Measurements from ENCODE around the gene ATP9B. TPM values are rescaled to one million over a fixed set of nuclear protein-coding genes. Genes with fewer than 3 reads are reported as not detected.
A peak's percentile ranks its signal among the peaks of the same experiment; 100 is the strongest.

ATP9B gene
- total and polyA plus RNA-seq, 10 of the 15 experiments (the other 5 are each of a cell fraction or from before 2014, with no cell fraction given): 0.74 to 20.7 (median 12.9) TPM

DNA sequence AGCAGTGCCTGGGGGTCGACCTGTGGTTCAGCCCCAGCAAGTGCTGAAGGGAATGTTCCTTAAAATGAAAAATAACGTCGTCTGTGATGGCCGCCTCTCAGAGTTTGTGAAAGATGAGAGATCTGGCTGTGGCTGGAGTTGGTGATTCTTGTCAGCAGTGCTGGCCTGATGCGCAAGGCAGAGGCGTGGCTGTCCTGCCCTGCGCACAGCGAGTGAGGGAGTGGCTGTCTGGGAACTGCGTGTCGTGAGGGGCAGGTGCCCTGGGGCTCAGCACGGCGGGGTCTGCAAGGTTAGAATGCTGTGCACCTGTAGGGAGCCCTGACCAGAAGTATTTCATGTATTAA, 335.3 kb downstream of the ATP9B start:
- ChIA-PET RAD21 (ENCODE audit: unreplicated experiment) (interaction anchor here (1.7 to 5.1 kb wide), 6 partner anchors 8 to 119 kb away, joined by 5 to 36 read pairs (median 10); partner anchors contain the start of gene NFATC1), SMC1A (ENCODE audit: uncharacterized antibody, unreplicated experiment) (interaction anchor here (1.2 to 4.1 kb wide), 7 partner anchors 8 to 220 kb away, joined by 4 to 16 read pairs (median 15); no protein-coding TSS in a partner anchor), POLR2A (interaction anchor here (2.1 to 2.7 kb wide), 2 partner anchors 31 to 119 kb away, joined by 7 to 15 read pairs; no protein-coding TSS in a partner anchor), CTCF (interaction anchor here (1.2 to 2.2 kb wide), 5 partner anchors 24 to 120 kb away, joined by 3 to 10 read pairs (median 5); no protein-coding TSS in a partner anchor)
- H3K9me3 ChIP-seq (replicated peaks; ENCODE audit: control insufficient read depth, insufficient read depth, low read length): no peaks in the 10 kb centered on the region
- DNase-seq (ENCODE audit: low read depth, low spot score): no peak
- no peaks in the 10 kb centered on the region for H4K20me1 ChIP-seq (ENCODE audit: control insufficient read depth, insufficient read depth)
- H3K27me3 ChIP-seq (replicated peaks in 1 of 2; ENCODE audit: control insufficient read depth in 2 of 2, insufficient read depth in 2 of 2, low read length in 1 of 2): no peaks in the 10 kb centered on the region
- H3K36me3 ChIP-seq (ENCODE audit: control insufficient read depth in 2 of 2, insufficient read depth in 2 of 2, low read length in 1 of 2): no peaks in the 10 kb centered on the region
- H3K4me1 ChIP-seq (ENCODE audit: control insufficient read depth, insufficient read depth, low read length): peaks cover 31% of the 10 kb centered on the region
- no peaks in the 10 kb centered on the region; the same call in none of the 2 replicates for H3K79me2 ChIP-seq (ENCODE audit: control insufficient read depth, insufficient read depth, low read length)
- H2AFZ ChIP-seq (ENCODE audit: control insufficient read depth, low read depth, low read length): no peak overlapping the region
- peak overlapping the region; percentile 52; the same call in 1 of the 2 replicates for H3K4me3 ChIP-seq
- no TSS peak for BruUV-seq (replicated peaks)
- intact Hi-C loops (cut with micrococcal nuclease; ENCODE audit: unreplicated experiment) (loop anchor here (2.0 kb wide), 1 partner anchor 30 kb away; no protein-coding TSS in a partner anchor), in situ Hi-C loops (cut with MboI) (loop anchor here (10.0 kb wide), 1 partner anchor 110 kb away; no protein-coding TSS in a partner anchor)
- FAIRE-seq: no peak
- TF ChIP-seq TCF3 (IDR thresholded peaks at IDR 0.05; ENCODE audit: borderline replicate concordance, insufficient read depth, low read depth, low read length): 0 out of 2 replicates have a peak, but pooled peaks have one; percentile 16
- peak; percentile 40; the same call in 1 of the 2 replicates for TF ChIP-seq YY1 (IDR thresholded peaks at IDR 0.05; ENCODE audit: low read depth, low read length)
- no peak for TF ChIP-seq SREBF1 (IDR thresholded peaks at IDR 0.05; ENCODE audit: low read length)
- TF ChIP-seq STAT3 (IDR thresholded peaks at IDR 0.05; ENCODE audit: low read depth, low read length): no peak
- WGBS (ENCODE audit: insufficient coverage, insufficient replicate concordance, low lambda C conversion rate, missing lambda C conversion rate): 85% methylated on average over 12 of the region's 12 CpGs
- peak overlapping the region; percentile 56 for H3K4me2 ChIP-seq (ENCODE audit: control insufficient read depth, insufficient read depth)
- H3K27ac ChIP-seq (ENCODE audit: control insufficient read depth, insufficient read depth): no peak overlapping the region
- no peak overlapping the region for H3K9ac ChIP-seq (ENCODE audit: control insufficient read depth, insufficient read depth, low read length)
- ATAC-seq: no peak
